ENCODE data around the gene FHIT.

Gene FHIT

DNA sequence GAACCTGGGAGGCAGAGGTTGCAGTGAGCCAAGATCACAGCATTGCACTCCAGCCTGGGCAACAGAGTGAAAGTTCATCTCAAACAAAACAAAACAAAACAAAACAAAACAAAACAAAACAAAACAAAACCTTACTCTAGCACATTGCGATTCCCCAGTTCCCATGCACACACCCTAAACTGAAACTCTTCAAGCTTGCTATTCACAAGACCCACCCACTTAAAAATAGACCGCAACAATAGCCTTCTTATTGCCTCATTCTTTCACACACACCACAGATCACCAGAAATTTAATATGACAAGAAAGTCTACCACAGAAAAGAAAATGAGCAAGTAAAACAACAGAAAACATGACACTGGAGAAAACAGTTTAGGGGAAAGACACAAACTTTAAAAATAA, 598.4 kb downstream of the FHIT start:
- no peak for DNase-seq (ENCODE audit: low read depth)
- H3K4me3 ChIP-seq (ENCODE audit: control insufficient read depth, low read depth, low read length): no peak overlapping the region
- TF ChIP-seq, protein P1, sequence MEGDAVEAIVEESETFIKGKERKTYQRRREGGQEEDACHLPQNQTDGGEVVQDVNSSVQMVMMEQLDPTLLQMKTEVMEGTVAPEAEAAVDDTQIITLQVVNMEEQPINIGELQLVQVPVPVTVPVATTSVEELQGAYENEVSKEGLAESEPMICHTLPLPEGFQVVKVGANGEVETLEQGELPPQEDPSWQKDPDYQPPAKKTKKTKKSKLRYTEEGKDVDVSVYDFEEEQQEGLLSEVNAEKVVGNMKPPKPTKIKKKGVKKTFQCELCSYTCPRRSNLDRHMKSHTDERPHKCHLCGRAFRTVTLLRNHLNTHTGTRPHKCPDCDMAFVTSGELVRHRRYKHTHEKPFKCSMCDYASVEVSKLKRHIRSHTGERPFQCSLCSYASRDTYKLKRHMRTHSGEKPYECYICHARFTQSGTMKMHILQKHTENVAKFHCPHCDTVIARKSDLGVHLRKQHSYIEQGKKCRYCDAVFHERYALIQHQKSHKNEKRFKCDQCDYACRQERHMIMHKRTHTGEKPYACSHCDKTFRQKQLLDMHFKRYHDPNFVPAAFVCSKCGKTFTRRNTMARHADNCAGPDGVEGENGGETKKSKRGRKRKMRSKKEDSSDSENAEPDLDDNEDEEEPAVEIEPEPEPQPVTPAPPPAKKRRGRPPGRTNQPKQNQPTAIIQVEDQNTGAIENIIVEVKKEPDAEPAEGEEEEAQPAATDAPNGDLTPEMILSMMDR (IDR thresholded peaks at IDR 0.05; ENCODE audit: control insufficient read depth, insufficient read depth, low read depth, low read length, missing control alignments): no peak

DNA sequence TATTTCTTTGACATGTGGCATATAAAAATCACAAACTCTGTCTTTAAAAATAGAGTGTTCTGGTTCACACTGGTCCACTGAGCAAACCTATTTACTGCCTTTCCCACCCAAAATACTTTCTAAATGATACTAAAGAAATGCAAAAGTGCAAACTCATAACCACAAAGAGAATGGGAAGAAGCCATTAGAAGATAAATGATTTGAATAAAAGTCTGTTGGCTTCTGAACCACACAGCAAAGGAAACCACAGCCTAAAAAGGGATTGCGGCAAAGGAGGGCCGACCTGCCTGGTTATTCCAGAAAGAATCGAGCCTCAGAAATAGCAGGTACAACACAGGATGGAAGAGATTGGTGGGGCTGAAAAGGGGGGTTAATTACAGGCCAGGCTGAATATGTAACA, 599.5 kb downstream of the FHIT start:
- no peak overlapping the region for H3K4me3 ChIP-seq (ENCODE audit: control insufficient read depth, low read depth, low read length)
- TF ChIP-seq, protein P1 (IDR thresholded peaks at IDR 0.05; ENCODE audit: control insufficient read depth, insufficient read depth, low read depth, low read length, missing control alignments): no peak
- no peak for DNase-seq (ENCODE audit: low read depth)

DNA sequence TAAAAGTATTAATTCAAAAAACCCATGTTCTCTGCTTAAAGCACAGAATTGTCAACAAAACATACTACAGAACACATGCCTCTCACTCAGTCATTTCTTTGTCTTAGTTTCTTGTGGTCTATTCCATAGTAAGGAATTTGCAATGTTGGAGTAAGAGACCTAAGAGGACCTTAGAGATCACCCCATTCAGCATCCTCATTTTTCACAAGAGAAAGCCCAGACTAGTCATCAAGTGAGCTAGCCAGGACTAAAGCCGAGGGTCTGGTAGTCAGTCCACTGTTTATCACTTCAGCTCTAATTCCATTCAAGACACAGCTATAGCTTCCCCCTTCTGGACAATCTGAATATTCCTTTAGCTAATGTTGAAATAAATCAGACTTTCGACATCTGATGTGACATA, 601.1 kb downstream of the FHIT start:
- H3K4me3 ChIP-seq (ENCODE audit: control insufficient read depth, low read depth, low read length): no peak overlapping the region
- TF ChIP-seq, protein P1 (IDR thresholded peaks at IDR 0.05; ENCODE audit: control insufficient read depth, insufficient read depth, low read depth, low read length, missing control alignments): no peak
- no peak for DNase-seq (ENCODE audit: low read depth)

DNA sequence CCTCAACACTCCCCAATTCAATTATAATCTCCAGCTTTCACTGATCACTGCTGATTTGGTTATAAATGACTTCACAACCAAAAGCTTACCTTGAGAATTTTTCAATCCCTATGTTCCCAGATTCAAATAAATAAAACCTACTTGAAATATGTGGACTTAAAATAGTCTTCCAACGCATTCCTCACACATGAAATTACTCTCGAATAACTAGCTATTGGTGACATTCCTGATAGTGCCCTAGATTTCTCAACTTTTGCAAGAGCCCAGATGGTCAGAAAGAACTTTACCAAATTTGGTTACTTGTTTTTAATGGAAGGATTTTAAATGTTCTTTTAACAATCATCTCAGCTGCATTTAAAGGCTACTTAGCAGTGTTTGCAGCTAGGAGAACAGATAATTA, 605.5 kb downstream of the FHIT start:
- no peak overlapping the region for H3K4me3 ChIP-seq (ENCODE audit: control insufficient read depth, low read depth, low read length)
- DNase-seq (ENCODE audit: low read depth): peak; percentile 16
- TF ChIP-seq, protein P1 (IDR thresholded peaks at IDR 0.05; ENCODE audit: control insufficient read depth, insufficient read depth, low read depth, low read length, missing control alignments): no peak

DNA sequence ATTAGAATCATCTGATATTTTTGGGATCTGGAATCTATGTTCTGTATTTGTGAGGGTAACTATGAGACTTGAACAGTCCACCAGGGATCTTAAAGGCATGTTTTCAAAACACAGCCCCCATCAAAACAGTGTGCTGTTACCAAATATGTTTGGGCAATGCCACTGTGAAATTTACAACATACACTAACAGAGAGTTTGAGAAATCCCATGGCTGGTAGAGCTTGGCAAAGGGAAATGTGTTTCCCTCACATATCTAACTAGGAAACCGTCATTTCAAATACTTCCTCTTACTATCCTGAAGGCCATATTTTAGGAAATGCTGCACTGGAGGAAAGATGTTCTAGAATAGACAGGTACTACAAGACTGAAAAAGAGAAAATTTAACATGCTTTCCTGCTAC, 607.4 kb downstream of the FHIT start:
- H3K4me3 ChIP-seq (ENCODE audit: control insufficient read depth, low read depth, low read length): no peak overlapping the region
- no peak for DNase-seq (ENCODE audit: low read depth)
- TF ChIP-seq, protein P1 (IDR thresholded peaks at IDR 0.05; ENCODE audit: control insufficient read depth, insufficient read depth, low read depth, low read length, missing control alignments): no peak

DNA sequence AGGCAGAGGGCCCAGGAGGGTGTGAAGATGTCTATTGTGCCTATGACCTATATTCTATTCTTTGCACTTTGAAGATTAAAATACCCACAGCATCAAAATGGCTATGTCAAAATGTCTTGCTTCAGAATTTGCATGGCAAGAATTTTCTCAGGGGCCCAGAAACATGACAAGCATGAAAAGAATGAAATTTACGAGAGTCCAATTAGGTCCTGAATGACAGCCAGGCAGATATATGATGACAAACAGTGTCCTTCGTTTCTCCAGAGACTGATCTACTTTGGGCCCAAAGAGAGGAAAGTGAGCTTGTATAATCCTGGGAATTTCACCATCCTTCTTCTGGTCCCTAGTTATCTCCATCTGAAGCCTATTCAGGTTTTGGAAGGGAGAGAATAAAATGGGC, 609.9 kb downstream of the FHIT start:
- no peak overlapping the region for H3K4me3 ChIP-seq (ENCODE audit: control insufficient read depth, low read depth, low read length)
- DNase-seq (ENCODE audit: low read depth): no peak
- TF ChIP-seq, protein P1 (IDR thresholded peaks at IDR 0.05; ENCODE audit: control insufficient read depth, insufficient read depth, low read depth, low read length, missing control alignments): no peak

DNA sequence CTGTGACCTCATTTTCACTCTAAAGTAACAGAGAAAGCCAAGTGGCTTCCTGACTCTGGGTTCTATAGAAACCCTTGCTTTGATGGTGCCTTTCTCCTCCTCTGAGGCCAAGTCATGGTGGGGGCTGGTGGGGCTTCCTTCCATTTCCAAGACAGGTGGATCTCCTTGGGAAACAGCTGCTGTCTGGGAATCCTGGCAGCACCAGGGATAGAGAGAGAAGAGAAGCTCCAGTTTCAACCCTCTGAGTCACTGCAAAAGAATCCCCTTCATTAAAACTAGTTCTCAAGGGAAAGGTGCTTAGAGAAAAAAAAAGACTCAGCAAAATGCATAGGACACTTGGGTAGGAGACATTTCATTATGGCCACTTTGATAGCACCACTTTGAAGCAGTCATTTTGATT, 614.4 kb downstream of the FHIT start:
- DNase-seq (ENCODE audit: low read depth): no peak
- TF ChIP-seq, protein P1 (IDR thresholded peaks at IDR 0.05; ENCODE audit: control insufficient read depth, insufficient read depth, low read depth, low read length, missing control alignments): no peak
- H3K4me3 ChIP-seq (ENCODE audit: control insufficient read depth, low read depth, low read length): no peak overlapping the region

Measured in AG09309 (cell line).